Nephron progenitor cell (in vitro differentiated cells): Measurements from ENCODE around the gene CLCA1.

Source experiments
- DNase-seq: peaks from one replicate; pipeline ENCODE4 v3.0.0; 2021
- H3K27ac Mint-ChIP-seq: 2 replicates; pipeline ENCODE4 v1.8.0; 2021; ENCODE audit warnings: mild to moderate bottlenecking, moderate library complexity, mixed read lengths
- H3K27me3 Mint-ChIP-seq: 2 replicates; pipeline ENCODE4 v1.8.0; 2021; ENCODE audit warnings: mild to moderate bottlenecking, low read depth, mixed read lengths; ENCODE audit not compliant: poor library complexity
- H3K36me3 Mint-ChIP-seq: 2 replicates; pipeline ENCODE4 v1.8.0; 2021; ENCODE audit warnings: low read depth, mixed read lengths
- H3K4me1 Mint-ChIP-seq: 2 replicates; pipeline ENCODE4 v1.8.0; 2021; ENCODE audit warnings: mixed read lengths
- H3K4me3 Mint-ChIP-seq: 2 replicates; pipeline ENCODE4 v1.8.0; 2021; ENCODE audit warnings: mild to moderate bottlenecking, moderate library complexity, mixed read lengths
- H3K9me3 Mint-ChIP-seq: 2 replicates; pipeline ENCODE4 v1.8.0; 2021; ENCODE audit warnings: mild to moderate bottlenecking, moderate library complexity, mixed read lengths
- CTCF ChIP-seq: fragments of 200-600 bp; sonication (generic); IDR thresholded peaks from 2 replicates; pipeline ENCODE4 v1.5.0; 2021; ENCODE audit warnings: antibody characterized with exemption

The CLCA1 gene

GRCh38 chr1:86450847-86451246, 17.9 kb upstream of the CLCA1 start:
- no peaks in the 10 kb centered on the region for H3K9me3 Mint-ChIP-seq
- H3K36me3 Mint-ChIP-seq: no peaks in the 10 kb centered on the region
- no peaks in the 10 kb centered on the region for H3K4me1 Mint-ChIP-seq
- peaks cover 3% of the 10 kb centered on the region for H3K27me3 Mint-ChIP-seq
- no peak overlapping the region for H3K4me3 Mint-ChIP-seq
- DNase-seq: no peak
- no peak for TF ChIP-seq CTCF
- H3K27ac Mint-ChIP-seq: no peak overlapping the region

DNA sequence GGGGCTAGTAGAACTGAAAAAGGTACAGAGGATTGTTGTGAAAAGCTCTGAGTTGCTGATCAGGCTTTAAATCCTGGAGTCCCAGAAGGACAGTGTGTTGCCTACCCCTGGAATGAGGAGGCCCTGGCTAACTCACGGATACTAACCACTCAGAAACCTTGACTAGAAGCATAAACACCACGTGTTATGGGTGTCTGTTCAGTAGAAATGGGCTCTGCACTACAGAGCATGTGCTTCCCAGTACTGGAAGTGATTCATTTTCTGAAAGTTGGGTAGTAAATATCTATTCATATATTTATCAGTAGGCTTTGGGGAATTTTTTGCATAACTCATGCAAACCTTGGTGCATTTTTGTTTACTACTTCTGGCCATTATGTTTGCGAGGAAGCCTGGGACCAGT, 15.1 kb upstream of the CLCA1 start:
- H3K27me3 Mint-ChIP-seq: peaks cover 6% of the 10 kb centered on the region
- no peak overlapping the region for H3K4me3 Mint-ChIP-seq
- TF ChIP-seq CTCF: no peak
- no peak for DNase-seq
- no peaks in the 10 kb centered on the region for H3K4me1 Mint-ChIP-seq
- no peaks in the 10 kb centered on the region for H3K9me3 Mint-ChIP-seq
- no peak overlapping the region for H3K27ac Mint-ChIP-seq
- no peaks in the 10 kb centered on the region for H3K36me3 Mint-ChIP-seq

- H3K4me1 Mint-ChIP-seq: no peaks in the 10 kb centered on the region
- H3K27me3 Mint-ChIP-seq: peaks cover 6% of the 10 kb centered on the region
- no peaks in the 10 kb centered on the region for H3K36me3 Mint-ChIP-seq
- no peak overlapping the region for H3K27ac Mint-ChIP-seq
- no peak for TF ChIP-seq CTCF
- no peaks in the 10 kb centered on the region for H3K9me3 Mint-ChIP-seq
- no peak overlapping the region for H3K4me3 Mint-ChIP-seq
- DNase-seq: no peak
Observed at GRCh38 chr1:86455073-86455472, 13.7 kb upstream of the CLCA1 start.

DNA sequence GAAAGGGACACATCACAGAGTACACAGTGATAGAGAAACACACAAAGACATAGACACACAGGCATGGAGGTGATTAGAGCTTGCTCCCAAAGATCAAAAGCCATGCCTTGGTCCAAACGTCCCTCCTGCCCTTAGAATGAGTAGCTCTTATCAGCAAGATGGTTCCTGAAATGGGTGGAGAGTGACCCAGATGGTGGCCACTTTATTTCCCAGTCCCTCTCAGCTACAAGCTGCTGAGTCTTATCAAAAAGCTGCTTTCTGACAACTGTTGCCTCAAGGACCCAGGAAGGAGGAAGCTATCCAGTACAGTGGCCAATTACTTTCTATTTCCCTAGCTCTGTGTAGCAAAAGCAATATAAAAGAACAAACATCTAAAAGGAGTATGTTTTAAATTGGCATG, 7.7 kb upstream of the CLCA1 start:
- no peaks in the 10 kb centered on the region for H3K36me3 Mint-ChIP-seq

GRCh38 chr1:86461482-86461881, 7.2 kb upstream of the CLCA1 start:
- Mint-ChIP-seq H3K27ac (no peak overlapping the region), H3K4me1 (no peaks in the 10 kb centered on the region), H3K9me3 (no peaks in the 10 kb centered on the region), H3K36me3 (no peaks in the 10 kb centered on the region), H3K4me3 (no peak overlapping the region), H3K27me3 (peaks cover 2% of the 10 kb centered on the region)
- DNase-seq: no peak
- TF ChIP-seq CTCF: no peak

More for the DNA sequence above, 7.7 kb upstream of the CLCA1 start:
- Mint-ChIP-seq H3K4me1 (no peaks in the 10 kb centered on the region), H3K27ac (no peak overlapping the region), H3K4me3 (no peak overlapping the region), H3K27me3 (peaks cover 2% of the 10 kb centered on the region), H3K9me3 (no peaks in the 10 kb centered on the region)
- no peak for DNase-seq
- no peak for TF ChIP-seq CTCF

DNA sequence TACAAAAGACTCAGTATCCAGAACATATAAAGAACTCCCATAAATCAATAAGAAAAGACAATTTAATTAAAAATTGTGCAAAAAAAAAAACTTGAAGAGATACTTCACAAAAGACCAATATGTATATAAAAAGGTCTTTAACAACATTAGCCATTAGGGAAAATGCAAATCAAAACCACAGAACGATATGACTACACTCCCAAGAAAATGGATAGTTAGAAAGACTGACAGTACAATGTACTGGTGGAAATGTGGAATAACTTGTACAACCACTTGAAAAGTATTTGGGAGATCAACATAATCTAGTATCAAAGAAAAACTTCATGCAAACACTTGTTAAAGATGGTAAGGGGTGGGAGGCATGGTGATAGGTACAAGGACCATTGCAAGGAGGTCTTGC, 3.9 kb upstream of the CLCA1 start:
- no peaks in the 10 kb centered on the region for H3K4me1 Mint-ChIP-seq
- H3K27me3 Mint-ChIP-seq: peaks cover 3% of the 10 kb centered on the region
- DNase-seq: no peak
- H3K9me3 Mint-ChIP-seq: no peaks in the 10 kb centered on the region
- peak overlapping the region; percentile 34 for H3K27ac Mint-ChIP-seq
- no peak for TF ChIP-seq CTCF
- H3K36me3 Mint-ChIP-seq: no peaks in the 10 kb centered on the region
- H3K4me3 Mint-ChIP-seq: no peak overlapping the region
